Activated CD8-positive, alpha-beta memory T cell treated with anti-CD3 and anti-CD28 coated beads for 4 hours (primary cell): Measurements from ENCODE around the gene PARD3B.

Experiments
- DNase-seq, 2 donors: peaks; one replicate each; pipeline ENCODE4 v3.0.0-alpha.2; 2020; ENCODE audit warnings: low read depth in 2 of 2

The PARD3B gene

DNA sequence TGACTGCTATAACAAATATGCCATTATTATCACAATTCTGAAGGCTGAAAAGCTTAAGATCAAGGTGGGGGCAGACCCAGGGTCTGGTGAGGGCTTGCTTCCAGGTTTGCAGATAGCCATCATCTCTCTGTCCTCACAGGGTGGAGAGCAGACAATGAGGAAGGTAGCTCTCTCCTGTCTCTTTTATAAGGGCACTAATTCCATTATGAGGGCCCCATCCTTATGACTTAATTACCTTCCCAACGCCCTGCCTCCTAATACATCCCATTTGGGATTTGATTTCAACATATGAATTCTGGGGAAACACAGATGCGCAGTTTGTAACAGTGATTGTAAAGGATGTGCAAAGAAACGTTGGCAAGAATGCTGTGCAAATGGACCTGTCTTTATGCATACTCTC lies 44.8 kb downstream of the PARD3B start:
- no peak for DNase-seq

DNA sequence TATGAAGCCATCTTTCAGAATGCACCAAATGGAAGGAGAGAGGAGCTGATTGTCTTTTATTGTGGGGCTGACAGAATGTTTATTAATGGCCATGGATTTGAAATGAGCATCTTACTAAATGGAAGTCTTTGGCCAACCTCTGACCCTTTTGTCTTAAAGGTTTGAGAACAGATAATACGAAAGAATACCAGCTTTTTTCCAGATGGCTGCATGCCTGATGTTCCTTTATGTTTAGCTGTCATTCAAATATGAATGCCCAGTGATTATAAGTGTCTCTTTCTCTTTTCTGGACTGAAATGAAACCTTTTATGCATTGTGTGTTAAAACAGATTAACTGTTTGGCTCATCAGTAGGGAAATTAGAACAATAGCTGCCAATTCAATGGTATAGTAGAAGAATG lies 46.0 kb downstream of the PARD3B start:
- DNase-seq = no peak

DNA sequence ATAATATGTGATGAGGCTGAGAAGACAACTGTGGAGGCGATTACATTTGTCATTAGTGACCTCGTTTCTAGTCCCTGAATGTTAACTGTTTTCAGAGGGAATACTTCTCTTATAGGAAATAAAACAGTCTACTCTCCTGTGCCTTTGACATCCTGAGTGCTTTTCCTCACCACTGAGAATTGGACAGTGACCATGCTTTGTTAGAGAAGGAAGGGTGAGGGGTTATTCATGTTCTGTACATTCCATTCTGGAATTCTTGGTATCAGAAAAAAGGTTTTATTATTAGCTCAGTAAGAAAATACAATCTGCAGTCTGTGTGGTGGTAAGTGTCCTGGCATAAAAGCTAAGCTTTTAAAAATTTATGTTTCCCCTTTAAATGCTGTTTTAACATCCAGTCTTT lies 58.8 kb downstream of the PARD3B start:
- DNase-seq = no peak

DNA sequence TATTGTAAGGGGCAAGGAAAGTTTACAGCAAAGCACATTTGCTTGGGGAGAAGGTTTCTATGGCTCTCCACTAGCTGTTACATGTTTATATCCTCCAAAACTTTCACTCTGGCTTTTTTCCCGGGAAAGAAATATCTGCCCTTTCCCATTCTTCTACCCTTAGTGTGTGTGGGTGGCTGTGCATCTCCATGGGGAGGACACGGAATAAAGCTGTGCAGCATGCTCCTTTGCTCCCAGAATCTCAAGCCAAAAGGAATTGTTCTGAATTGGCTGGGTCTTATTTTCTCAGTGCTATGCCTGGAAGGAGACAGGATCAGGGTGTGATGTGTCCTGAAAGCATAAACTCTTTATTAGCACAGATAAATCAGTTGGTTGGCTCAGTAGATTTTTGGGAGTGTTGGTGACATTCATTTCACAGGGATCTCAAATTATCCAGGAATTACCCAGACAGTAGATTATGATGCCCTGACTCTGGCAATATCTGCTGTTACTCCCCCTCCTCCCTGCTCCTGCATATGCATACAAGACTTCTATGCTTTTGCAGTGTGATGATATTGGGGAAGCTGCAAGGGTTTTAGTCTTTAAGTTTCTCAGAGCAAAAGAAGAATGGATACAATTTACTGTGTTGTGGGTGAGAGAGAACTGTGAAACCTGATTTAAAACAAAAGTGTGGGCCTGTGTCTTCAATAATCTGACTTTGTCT lies 63.1 kb downstream of the PARD3B start:
- no peak for DNase-seq

DNA sequence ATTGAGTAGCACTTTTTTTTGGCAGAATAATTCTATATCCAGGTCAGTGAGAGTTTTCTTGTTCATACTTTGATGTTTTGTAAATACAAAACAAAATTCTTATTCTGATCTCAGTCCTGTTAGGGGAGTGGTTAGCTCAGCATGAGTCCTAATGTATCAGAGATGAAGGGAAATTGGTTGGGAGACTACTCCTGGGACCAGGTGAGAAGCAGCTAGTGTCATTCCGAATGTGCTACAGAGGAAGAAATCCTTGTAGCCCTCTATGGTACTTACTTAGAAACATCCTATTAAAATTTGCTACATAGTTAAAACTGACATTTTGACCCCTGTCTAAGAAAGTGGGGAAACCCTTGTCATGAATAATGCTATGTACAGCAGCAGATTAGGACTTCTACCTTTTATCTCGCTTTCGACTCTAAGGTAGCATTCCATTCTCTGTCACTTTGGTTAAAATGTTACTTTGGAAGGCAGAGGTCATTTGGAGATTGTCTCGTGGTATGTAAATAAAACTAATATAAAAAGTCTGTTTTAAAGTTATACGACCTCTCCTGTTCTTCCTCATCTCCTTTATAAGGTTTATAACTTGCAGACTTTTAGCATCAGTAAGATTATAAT lies 65.8 kb downstream of the PARD3B start:
- DNase-seq = no peak

DNA sequence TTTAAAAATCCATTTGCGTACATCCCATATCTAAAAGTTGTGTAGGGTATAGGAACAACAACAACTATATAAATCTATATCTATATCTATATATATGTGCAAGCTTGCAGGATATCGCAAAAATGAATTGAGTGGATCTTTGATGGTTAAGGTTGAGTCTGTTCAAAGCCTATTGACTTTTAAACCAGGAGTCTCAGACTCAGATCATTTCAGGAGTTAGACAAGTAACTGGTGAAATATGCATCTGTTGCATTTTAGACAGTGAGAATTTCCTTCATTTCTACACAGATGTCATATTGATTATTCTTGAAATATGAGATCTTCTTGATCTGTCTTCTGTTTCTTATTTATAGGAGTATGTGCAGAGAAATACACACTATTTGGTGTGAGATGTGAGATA lies 66.5 kb downstream of the PARD3B start:
- no peak for DNase-seq

DNA sequence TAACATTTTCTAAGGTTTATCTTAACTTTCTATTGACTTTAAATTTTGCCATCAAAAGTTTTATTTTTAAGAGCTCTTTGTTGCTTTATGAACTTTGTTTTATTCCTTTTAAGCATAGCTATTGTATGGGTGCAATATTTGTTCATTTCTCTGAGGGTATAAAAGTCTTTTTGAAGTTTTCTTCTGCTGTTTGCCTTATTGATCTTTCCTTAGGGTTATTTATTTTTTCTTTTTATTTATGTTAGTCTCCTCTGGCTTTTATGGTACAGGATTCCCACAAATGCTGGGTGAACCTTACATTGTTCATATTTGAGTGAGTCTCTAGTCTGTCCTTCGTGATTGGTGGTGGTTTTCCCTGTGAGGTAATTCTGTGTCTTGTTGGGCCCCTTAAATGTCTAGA lies 68.4 kb downstream of the PARD3B start:
- no peak for DNase-seq

DNA sequence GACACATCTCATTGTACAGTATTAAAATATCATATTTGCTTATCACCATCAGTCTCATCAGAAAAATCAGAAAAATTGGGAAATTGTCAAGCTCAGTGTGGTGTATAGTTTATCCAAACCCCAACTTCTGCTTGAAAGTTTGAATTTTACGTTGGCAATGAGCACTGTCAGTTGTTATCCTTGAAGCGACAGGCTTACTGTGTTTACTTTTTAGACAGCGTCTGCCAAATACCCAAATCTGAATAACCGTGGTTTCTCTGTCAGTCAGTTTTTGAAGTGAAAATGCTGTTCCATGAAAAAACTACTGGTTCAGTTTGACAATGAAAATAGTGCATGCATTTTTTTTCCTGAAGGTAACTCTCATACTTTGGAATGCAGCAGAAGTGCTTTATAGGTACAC lies 70.2 kb downstream of the PARD3B start:
- DNase-seq = no peak

DNA sequence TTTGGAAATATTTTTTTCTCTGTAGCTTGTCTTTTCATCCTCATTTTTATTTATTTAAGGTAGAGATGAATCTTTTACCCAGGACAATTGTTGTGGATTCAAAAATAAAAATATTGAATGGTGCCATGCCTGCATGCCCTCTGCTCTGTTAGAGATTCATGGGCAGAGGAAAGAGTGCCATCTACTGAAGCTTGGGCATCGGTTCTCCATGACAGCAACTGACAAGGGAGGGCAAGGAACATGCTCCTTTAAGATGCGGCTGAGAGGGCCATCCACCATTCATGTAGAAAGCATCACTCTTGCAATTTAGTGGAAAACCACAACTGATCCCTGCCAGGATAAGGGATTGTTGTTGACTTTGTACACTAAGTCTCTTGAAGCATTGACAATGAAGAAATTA lies 79.9 kb downstream of the PARD3B start:
- no peak for DNase-seq

DNA sequence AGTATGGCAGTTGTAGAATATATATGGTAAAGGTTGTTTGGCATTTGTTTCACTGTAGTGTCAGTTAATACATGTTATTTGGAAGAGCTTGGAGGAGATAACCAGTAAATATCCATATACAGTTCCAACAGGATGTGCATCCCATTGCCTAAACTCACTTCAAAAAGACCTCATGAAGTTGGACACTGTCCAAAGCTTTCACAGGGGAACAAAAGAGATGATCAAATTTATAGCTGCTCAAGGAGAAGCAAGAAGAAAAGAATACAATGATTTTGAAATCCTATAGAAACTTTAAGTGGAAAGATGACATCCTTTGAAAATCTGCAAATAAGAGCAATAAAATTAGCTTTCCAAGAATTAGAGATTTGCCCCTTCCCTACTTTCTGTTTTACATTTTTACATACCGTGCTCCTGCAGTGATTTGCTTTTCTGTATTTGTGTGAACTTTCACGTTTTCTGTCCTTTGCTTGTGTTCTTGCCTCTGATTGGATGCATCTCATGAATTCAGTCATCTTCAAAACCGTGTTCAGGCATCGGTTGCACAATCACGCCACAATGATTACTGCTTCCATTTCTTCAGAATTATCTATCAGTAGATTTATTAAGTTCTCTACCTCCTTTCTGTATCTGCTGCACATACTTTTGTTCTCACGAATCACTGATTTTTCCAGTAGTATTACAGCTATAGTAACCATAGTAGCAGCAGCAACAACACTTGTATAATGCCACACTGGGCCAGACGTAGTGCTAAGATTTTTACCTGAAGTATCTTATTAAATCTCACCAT lies 83.8 kb downstream of the PARD3B start:
- DNase-seq = no peak

DNA sequence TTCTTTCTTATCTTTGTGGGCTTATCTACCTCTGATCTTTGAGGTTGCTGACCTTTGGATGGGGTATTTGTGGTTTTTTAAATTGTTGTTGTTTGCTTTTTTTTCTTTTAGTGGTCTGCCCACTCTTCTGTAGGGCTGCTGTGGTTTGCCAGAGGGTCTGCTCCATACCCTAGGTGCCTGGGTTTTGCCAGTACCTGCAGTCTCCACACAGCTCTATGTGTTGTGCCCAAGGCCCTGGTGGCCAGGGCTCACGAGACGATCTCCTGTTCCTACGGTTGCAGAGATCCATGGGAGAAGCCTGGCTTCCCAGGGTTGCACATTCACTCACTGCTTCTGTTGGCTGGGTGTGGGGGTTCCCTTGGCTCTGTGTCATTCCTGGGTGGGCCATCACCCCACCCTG lies 87.1 kb downstream of the PARD3B start:
- DNase-seq = no peak

DNA sequence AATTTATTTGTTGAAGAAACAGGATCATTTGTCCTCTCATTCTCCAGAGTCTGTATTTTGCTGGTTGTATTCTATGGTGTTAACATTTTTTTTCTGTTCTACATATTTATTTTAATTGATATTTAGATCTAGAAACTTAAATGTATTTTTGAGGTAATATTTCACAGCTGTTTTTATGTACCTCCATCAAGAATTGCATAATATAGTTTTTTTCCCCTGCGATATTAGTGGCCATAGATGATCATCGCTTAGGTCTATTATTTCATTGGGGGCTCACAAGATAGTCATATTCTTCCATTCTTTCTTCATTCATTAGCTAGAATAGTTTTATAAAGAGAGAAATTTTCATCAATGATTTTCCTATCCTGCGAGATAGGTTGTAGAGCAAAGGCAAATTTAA lies 89.3 kb downstream of the PARD3B start:
- DNase-seq = no peak

DNA sequence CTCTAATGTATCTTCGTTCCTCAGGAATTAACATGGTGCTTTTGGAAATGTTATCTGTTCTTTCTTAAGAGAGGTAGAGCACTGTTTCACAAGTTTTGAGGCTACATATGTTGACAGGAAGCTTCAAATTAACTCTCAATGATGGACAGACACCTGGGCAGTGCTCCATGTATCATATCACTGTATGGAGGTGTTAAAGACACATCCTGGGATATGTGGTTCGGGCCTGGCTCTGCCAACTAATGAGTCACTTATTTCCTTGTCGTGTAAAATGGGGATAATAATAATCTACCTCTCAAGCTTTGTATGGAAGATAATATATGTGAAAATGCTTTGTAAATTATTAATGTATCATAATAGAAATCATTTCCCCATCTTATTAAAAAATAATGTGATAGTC lies 90.2 kb downstream of the PARD3B start:
- no peak for DNase-seq

DNA sequence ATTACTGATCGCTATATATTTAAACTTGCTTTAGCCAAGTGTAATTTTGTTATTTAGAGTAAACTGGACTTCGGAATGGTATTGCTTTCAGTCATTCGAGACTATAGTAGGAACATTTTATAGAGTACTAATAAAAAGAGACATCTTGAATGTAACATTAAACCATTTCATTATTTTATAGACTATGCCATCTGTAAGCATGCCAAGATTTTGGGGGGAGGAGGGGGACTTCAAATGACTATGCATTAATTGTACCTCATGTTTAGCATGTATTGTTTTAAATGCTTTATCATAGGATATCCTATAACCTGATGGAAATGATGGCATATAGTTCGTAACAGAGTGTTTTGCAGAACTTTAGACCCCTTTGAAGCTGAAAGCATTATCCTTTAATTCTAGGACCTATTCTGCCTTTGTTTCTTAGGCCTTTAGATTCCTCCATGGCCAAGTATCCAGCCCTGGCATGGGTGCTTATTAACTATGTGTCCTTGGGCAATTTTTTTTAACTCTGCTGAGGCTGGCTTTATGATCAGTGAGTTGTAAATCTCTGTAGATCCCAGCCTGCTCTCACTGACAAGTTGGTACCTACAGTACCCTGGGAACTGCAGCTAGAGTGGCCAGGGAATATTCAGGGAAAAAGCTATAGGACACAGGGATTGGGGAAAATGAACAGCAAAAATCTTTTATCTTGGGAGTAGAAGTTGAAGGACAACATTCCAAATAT lies 93.4 kb downstream of the PARD3B start:
- no peak for DNase-seq

DNA sequence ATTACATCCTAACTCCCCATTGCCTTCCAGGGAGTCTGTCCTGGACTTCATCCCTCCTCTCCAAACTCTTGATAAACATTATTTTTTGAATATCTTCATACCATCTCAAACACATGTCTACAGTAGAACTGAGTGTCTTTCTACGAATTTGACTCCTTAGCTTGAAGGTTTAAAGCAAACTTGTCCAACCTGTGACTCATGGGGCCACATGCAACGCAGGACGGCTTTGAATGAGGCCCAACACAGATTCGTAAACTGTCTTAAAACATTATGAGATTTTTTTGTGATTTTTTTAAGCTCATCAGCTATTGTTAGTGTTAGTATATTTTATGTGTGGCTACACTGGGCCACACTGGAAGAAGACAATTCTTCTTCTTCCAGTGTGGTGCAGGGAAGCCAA lies 98.1 kb downstream of the PARD3B start:
- DNase-seq = no peak

DNA sequence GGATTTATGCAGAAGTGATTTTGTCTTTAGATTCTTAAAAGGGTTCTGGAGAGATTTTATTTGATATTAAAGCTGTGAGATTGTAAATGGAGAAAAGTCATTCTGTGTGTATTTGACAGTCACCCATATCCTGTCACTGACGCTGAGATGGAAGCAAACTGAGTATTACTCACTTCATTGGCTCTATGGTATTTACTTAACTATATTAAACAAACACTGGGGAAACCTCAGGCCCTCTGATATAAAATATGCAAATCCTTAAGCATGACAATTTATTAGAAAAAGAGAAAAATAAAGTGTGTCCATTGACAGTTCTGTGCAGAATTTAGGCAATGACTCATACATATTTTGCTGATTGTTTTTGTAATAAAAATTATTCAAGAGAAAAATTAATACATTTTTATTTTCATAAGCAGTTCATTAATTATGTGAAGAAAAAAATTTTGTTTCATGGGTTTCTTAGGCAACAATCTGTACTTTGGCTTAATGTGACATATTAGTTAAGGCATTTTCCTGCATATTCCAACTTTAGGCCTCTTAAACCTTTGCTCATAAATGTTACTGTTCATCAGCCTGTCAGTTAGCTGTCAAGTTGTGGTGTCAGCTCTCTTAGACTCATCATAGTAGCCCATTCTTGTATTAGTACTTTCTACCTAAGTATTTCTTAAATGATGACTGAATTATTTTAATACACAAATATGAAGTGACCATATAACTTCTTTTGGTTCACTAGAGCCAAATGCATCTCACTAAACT lies 99.9 kb downstream of the PARD3B start:
- no peak for DNase-seq

DNA sequence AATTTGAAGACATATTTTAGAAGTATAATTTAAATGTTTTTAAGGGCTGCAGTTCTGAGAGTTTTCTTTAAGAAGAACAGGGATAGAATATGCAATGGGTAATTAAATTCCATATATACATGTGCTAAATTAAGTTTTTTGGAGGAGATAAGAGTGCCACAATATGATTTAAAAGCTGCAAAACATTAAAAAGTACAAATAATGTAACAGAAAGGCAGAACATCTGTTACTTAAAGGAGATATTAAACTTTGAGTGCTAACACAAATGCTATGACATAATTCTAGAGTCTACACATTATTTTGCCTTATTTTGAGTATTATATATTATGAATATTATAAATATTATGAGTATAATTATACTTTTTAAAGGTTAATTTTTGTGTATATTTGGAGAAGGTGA lies 102.4 kb downstream of the PARD3B start:
- no peak for DNase-seq

DNA sequence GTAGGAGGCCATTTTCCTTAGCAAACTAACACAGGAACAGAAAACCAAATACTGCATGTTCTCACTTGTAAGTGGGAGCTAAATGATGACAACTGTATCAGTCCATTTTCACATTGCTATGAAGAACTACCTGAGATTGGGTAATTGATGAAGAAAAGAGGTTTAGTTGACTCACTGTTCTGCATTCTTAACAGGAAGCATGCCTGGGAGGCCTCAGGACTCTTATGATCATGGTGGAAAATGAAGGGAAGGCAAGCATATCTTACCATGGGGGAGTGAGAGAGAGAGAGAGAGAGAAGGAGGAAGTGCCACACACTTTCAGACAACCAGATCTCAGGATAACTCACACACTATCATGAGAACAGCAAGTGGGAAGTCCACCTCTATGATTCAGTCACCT lies 105.3 kb downstream of the PARD3B start:
- no peak for DNase-seq

DNA sequence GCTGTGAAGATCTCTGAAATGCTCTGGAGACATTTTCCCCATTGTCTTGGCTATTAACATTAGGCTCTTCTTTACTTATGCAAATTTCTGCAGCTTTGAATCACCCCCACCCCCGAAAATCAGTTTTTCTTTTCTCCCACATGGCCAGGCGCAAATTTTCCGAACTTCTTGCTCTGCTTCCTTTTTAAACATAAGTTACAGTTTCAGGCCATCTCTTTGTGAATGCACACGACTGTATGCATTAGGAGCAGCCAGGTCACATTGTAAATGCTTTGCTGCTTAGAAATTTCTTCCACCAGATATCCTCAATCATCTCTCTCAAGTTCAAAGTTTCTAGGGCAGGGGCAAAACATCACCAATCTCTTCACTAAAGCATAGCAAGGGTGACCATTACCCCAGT lies 106.8 kb downstream of the PARD3B start:
- no peak for DNase-seq

DNA sequence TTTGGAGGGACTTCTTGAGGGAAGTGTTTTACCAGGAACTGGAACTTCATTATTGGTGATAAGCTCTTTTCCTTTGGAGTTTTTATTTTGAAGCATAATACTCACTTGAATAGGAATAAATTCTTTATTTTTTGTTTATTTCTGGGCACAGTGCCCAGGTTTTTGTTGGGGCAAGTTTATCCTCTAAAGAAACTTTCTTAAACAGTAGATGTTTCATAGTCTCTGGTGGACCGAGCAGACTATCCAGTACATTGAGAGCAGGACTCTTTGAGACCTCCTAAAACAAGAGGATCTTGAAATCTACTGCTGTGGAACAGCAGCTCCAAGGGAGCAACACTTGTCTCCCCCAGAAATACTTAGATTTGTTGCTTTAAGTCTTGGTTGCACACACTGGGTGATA lies 109.4 kb downstream of the PARD3B start:
- DNase-seq = no peak

DNA sequence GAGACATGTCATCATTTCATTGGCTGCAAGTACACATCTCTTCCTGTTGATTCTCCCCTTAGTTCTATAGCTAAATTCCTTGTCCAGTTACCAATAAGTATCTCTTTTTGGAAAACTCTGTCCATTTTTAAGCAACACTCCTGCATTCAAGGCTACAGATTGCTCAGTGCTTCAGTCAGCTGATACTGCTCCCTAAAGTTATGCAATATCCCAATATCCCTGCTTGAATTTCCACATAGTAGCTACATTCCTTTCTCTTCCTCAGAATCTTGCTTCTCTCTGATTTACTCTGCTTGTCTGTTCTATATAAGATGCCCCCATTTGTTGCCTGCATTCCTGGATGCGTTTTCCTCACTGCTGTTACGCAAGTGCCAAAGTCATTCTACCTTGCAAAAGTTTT lies 109.8 kb downstream of the PARD3B start:
- DNase-seq = no peak

DNA sequence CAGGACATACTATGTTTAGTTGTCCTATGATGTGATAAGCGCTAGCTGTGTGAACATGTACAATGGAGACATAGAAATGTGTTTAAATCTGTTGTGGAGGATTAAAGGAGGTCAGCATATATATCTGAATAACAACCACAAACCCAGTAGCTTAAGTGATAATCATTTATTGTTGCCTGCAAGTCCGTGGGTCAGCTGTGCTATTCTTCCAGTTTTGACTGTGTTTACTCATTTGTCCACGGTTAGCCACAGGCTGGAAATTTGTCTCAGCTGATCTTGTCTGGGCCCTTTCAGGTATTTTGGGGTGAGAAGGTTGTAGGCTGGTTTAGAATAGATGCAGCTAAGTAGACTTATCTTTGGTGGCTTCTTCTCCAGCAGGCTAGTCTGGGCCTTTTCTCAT lies 110.4 kb downstream of the PARD3B start:
- DNase-seq = no peak
